Measurements from ENCODE around the gene CLEC2D. TPM values are rescaled to one million over a fixed set of nuclear protein-coding genes. Genes with fewer than 3 reads are reported as not detected.

CLEC2D gene
- total RNA-seq, 2 donors from 2014 or later, result 19.3 to 21.5 TPM

- WGBS, 2 experiments (ENCODE audit: insufficient coverage in 1 of 2, insufficient read length in 1 of 2), result 38 to 43% methylated on average over 9 to 13 of the region's 13 CpGs
- H3K4me3 ChIP-seq (ENCODE audit: low read length), result peak overlapping the region; percentile 93
- H3K9ac ChIP-seq (ENCODE audit: extremely low read depth, low read length, poor library complexity, severe bottlenecking), result peak overlapping the region; percentile 63
- no peak for DNase-seq
- no peaks in the 10 kb centered on the region for H3K9me3 ChIP-seq (ENCODE audit: control insufficient read depth, low read length)
- H3K27ac Mint-ChIP-seq, result peak overlapping the region; percentile 96
- peaks cover 8% of the 10 kb centered on the region for H3K36me3 ChIP-seq (ENCODE audit: control insufficient read depth, insufficient read depth, low read length)
- H3K4me1 ChIP-seq (ENCODE audit: control insufficient read depth, insufficient read depth, low read length), result no peaks in the 10 kb centered on the region
- no peak for TF ChIP-seq CTCF (conservative IDR thresholded peaks at IDR 0.05)
- peaks cover 4% of the 10 kb centered on the region for H3K9me3 Mint-ChIP-seq
- H3K36me3 Mint-ChIP-seq (ENCODE audit: low read depth), result peaks cover 15% of the 10 kb centered on the region
- peak overlapping the region; percentile 82 for H3K27ac ChIP-seq (ENCODE audit: low read depth, low read length)
- H3K27me3 Mint-ChIP-seq (ENCODE audit: insufficient read depth), result no peaks in the 10 kb centered on the region
- H3K4me1 Mint-ChIP-seq, result peaks cover 34% of the 10 kb centered on the region
- no peaks in the 10 kb centered on the region for H3K27me3 ChIP-seq (ENCODE audit: control insufficient read depth, insufficient read depth, low read length, poor library complexity, severe bottlenecking)
- H3K4me3 Mint-ChIP-seq, result peak overlapping the region; percentile 89
Measured at GRCh38 chr12:9648701-9649531, 20.6 kb upstream of the CLEC2D start.

- H3K27ac Mint-ChIP-seq, result peak overlapping the region; percentile 96
- no peaks in the 10 kb centered on the region for H3K4me1 ChIP-seq (ENCODE audit: control insufficient read depth, insufficient read depth, low read length)
- no peak for TF ChIP-seq CTCF (conservative IDR thresholded peaks at IDR 0.05)
- peaks cover 18% of the 10 kb centered on the region for H3K36me3 Mint-ChIP-seq (ENCODE audit: low read depth)
- 57 to 77% methylated on average over 4 of the region's 5 CpGs for WGBS, 2 experiments (ENCODE audit: insufficient coverage in 1 of 2, insufficient read length in 1 of 2)
- H3K9me3 ChIP-seq (ENCODE audit: control insufficient read depth, low read length), result no peaks in the 10 kb centered on the region
- H3K4me3 Mint-ChIP-seq, result peak overlapping the region; percentile 89
- no peak overlapping the region for H3K27ac ChIP-seq (ENCODE audit: low read depth, low read length)
- peak overlapping the region; percentile 63 for H3K9ac ChIP-seq (ENCODE audit: extremely low read depth, low read length, poor library complexity, severe bottlenecking)
- H3K9me3 Mint-ChIP-seq, result peaks cover 4% of the 10 kb centered on the region
- H3K27me3 Mint-ChIP-seq (ENCODE audit: insufficient read depth), result no peaks in the 10 kb centered on the region
- peak; percentile 80 for DNase-seq
- H3K27me3 ChIP-seq (ENCODE audit: control insufficient read depth, insufficient read depth, low read length, poor library complexity, severe bottlenecking), result no peaks in the 10 kb centered on the region
- peak overlapping the region; percentile 93 for H3K4me3 ChIP-seq (ENCODE audit: low read length)
- peaks cover 13% of the 10 kb centered on the region for H3K36me3 ChIP-seq (ENCODE audit: control insufficient read depth, insufficient read depth, low read length)
- peaks cover 34% of the 10 kb centered on the region for H3K4me1 Mint-ChIP-seq
Measured at GRCh38 chr12:9649532-9649940, 20.0 kb upstream of the CLEC2D start.

- 91% methylated on average over 1 to 4 of the region's 4 CpGs for WGBS, 2 experiments (ENCODE audit: insufficient coverage in 1 of 2, insufficient read length in 1 of 2)
- no peaks in the 10 kb centered on the region for H3K27me3 Mint-ChIP-seq (ENCODE audit: insufficient read depth)
- peak overlapping the region; percentile 93 for H3K4me3 ChIP-seq (ENCODE audit: low read length)
- no peak overlapping the region for H3K27ac ChIP-seq (ENCODE audit: low read depth, low read length)
- no peak overlapping the region for H3K27ac Mint-ChIP-seq
- peaks cover 2% of the 10 kb centered on the region for H3K9me3 Mint-ChIP-seq
- peaks cover 23% of the 10 kb centered on the region for H3K36me3 Mint-ChIP-seq (ENCODE audit: low read depth)
- no peaks in the 10 kb centered on the region for H3K27me3 ChIP-seq (ENCODE audit: control insufficient read depth, insufficient read depth, low read length, poor library complexity, severe bottlenecking)
- peaks cover 13% of the 10 kb centered on the region for H3K36me3 ChIP-seq (ENCODE audit: control insufficient read depth, insufficient read depth, low read length)
- H3K9me3 ChIP-seq (ENCODE audit: control insufficient read depth, low read length), result no peaks in the 10 kb centered on the region
- peak overlapping the region; percentile 89 for H3K4me3 Mint-ChIP-seq
- H3K4me1 ChIP-seq (ENCODE audit: control insufficient read depth, insufficient read depth, low read length), result no peaks in the 10 kb centered on the region
- no peak overlapping the region for H3K9ac ChIP-seq (ENCODE audit: extremely low read depth, low read length, poor library complexity, severe bottlenecking)
- TF ChIP-seq CTCF (conservative IDR thresholded peaks at IDR 0.05), result no peak
- DNase-seq, result no peak
- H3K4me1 Mint-ChIP-seq, result peaks cover 34% of the 10 kb centered on the region
Measured at GRCh38 chr12:9650151-9650576, 19.3 kb upstream of the CLEC2D start.
